Measurements from ENCODE around the gene SLC22A8.
A peak's percentile ranks its signal among the peaks of the same experiment; 100 is the strongest.
"Not testable (repeated sequence)": the region's sequence is repeated elsewhere in the genome, so short reads cannot be mapped to it uniquely, and the experiment has no call there.

SLC22A8 gene

DNA sequence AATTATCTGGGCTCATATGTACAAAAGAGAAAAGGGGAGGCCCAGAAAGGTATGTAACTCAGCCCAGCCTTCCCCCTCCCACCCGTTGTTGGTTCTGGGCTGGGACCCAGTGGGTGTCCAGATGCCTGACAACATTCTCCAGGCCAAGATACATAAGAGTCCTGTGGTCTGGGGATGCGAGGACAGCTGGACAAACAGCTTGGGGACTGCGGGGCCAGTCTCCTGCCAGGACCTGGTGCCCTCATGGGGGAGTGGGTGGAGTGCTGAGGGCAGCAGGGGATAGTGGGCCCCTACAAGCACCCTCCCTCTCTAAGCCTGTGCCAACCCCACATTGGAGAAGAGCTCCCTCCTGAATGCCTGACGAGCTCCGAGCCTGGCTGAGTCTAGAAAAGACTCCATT is 27.4 kb downstream of the SLC22A8 start:
- DNase-seq (ENCODE audit: low spot score) = no peak

DNA sequence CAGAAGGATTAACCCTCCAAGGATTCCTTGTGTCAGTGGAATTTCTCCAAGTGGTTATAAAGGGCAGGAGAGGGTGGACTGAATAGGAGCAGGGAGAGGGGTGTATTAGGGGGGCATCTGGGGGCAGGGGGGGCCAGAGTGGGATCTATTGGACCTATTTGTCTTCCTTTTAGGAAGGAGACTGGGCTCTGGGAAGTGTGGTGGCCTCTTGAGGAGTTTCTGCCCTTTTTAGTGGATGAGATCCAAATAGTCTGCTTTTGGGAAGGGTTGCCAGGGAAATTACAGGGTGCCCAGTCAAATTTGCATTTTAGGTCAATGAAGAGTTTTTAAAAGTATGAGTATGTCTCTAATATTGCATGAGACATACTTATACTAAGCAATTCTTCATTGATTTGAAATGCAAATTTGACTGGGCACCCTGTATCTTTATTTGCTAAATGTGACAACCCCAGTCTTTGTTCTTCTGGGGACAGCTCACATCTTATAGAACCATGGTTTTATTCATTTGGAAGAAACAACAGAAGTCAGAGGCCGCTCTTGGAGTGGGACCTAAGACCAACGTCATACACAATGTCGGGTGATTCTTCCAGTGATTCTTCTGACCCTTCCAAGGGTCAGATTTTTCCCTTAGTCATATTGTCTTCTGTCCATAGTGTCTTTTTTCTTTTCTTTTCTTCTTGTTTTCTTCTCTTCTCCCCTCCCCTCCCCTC is 30.4 kb downstream of the SLC22A8 start:
- DNase-seq (ENCODE audit: low spot score) = no peak

GRCh38 chr11:62984451-62984991 is 31.1 kb downstream of the SLC22A8 start, which contains the start of gene SLC22A6:
Gene SLC22A6, minus strand, starts transcription at chr11:62984967. Its CDS starts 277 bp downstream, at chr11:62984690.
- DNase-seq (ENCODE audit: low spot score) = no peak

GRCh38 chr11:62983536-62984199 is 32.0 kb downstream of the SLC22A8 start:
- DNase-seq (ENCODE audit: low spot score) = no peak

DNA sequence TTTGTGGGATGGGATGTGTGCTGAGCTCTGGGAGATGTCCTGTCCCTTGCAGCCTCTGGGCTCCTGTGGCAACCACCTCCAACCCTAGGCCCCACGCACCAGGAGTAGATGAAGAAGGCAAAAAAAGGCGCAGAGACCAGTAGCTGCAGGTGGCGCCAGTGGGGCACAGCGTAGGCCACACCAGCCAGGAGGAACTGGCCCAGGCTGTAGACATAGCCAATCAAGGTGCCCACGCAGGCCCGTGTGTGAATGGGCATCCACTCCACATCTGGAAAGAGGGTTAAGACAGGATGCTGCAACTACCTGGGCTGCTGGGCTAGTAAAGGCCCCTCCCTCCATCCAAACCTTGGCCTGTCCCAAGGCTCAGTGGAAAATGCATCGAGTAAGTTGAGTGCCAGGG is 33.9 kb downstream of the SLC22A8 start:
- no peak for DNase-seq (ENCODE audit: low spot score)

- DNase-seq (ENCODE audit: low spot score) = no peak
Observed at GRCh38 chr11:62980133-62980760, 35.4 kb downstream of the SLC22A8 start.

- DNase-seq (ENCODE audit: low spot score) = no peak
Observed at GRCh38 chr11:62976109-62976508, 39.5 kb downstream of the SLC22A8 start.

DNA sequence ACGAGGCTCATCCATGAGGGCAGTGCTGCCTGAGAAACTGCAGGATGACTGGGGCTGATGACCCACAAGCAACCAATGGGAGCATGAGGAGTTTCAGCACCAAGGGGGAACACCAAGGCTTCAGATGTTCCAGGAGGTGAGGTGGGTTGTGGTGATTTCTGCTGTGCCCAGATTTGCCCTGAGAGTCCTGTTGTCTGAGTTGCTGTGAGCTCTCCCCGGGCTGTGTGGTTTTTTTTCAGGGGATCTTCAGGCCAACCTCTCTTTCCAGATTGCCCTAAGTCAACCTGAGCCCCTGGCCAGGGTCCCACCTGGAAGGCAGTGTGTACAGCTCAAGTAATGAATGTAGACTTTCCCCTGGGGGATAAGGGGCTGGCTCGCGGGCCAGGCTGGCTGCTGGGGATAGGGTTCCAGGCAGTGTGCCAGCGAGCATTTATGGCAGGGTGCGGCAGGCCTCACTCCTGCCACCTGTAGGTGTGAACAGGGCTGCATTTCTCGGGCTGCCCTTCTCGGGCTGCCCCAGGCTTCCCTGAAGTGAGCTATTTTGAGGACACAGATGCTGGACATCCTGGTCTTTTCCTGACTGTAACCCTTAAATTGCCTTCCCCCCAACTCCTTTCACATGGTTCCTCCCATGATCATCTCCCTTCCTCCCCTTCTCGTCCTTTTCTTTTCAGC is 40.7 kb downstream of the SLC22A8 start:
- no peak for DNase-seq (ENCODE audit: low spot score)

DNA sequence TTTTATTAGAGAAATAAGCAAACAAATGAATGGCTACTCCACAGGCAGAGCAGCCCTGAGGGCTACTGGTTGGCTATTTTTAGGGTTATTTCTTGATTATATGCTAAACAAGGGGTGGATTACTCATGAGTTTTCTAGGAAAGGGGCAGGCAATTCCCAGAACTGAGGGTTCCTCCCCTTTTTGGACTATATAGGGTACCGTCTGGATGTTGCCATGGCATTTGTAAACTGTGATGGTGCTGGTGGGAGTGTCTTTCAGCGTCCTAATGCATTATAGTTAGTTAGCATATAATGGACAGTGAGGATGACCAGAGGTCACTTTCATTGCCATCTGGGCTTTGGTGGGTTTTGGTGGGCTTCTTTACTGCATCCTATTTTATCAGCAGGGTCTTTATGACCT is 50.1 kb downstream of the SLC22A8 start:
- DNase-seq (ENCODE audit: low spot score) = no peak

- no peak for DNase-seq (ENCODE audit: low spot score)
Observed at GRCh38 chr11:62962391-62962790, 53.2 kb downstream of the SLC22A8 start.

GRCh38 chr11:62961017-62961570 is 54.5 kb downstream of the SLC22A8 start:
- no peak for DNase-seq (ENCODE audit: low spot score)

GRCh38 chr11:62959422-62959980 is 56.1 kb downstream of the SLC22A8 start:
- DNase-seq (ENCODE audit: low spot score) = no peak

DNA sequence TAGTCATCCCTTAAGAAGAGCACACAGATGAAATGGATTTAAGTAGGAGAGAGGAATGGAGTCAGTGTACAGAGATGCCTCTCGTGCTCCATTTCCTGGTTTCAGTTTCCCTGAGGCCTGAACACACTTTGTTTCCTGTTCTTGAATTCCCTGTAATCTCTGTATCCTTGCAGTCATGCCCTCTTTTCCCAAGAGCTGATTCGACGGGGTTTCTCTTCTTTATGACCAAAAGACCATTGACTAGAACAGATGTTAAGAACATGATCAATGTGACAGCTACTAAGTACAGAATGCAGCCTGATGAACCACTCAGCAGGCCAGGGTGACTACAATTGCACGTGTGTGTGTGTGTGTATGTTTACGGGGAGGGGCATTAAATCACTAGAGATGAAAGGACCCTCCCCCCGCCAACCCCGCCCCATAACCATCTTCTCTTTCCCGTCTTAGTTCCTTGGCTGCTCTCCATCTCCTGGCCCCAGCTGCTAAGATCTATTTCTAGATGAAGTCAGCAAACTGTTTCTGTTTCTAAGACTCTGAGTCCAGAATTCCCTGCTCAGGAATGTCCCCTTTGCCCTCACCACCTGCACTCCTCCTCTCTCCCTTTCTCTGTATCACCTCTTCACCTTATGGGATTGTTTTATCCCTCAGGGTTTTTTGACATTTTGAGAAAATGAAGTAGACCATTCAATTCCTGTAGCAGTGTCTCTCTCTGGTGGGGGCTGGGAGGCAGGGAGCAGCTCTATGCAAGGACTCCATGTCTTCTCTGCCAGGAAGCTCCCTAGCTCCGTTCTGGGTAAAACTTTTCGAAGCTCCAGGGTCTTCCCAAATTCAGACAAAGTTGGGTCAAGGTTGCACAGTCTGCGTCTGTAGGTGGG is 56.9 kb downstream of the SLC22A8 start:
- DNase-seq (ENCODE audit: low spot score) = no peak

DNA sequence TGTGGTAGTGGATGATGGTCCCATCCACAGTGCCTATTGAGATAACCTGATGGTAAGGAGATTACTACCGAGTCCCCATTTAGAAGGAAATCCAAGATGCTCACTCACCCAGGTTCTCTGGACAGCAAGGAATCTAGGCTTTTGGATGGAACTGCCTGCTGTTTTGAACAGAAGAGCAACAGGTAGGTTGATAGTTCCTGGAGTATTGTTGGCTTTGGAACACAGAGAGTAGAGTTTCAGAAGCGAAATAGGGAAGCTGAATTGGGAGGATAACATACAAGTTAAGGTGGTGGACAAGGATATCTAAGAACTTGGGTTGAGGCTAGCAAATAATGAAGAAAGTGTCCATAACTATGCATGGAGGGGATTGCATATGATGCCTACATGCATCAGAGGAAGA is 58.5 kb downstream of the SLC22A8 start:
- no peak for DNase-seq (ENCODE audit: low spot score)

DNA sequence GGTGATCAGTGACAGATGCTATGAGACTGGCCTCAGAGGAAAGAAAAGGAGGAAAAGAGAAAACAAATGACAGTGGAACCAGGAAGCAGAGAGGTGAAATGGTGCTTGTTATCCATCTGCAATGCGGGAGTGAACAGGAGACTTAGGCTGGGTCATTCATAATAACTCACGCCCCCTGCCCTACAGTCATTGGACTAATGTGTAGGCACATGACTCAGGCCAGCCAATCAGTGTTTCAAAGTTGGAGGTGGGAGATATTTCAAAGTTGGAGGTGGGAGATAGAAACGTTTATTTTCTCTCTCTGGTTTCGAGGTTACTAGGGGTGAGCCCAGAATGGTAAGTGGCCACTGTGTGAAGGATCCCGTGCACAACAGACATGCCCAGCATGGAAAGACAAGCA is 61.2 kb downstream of the SLC22A8 start:
- DNase-seq (ENCODE audit: low spot score) = no peak

DNA sequence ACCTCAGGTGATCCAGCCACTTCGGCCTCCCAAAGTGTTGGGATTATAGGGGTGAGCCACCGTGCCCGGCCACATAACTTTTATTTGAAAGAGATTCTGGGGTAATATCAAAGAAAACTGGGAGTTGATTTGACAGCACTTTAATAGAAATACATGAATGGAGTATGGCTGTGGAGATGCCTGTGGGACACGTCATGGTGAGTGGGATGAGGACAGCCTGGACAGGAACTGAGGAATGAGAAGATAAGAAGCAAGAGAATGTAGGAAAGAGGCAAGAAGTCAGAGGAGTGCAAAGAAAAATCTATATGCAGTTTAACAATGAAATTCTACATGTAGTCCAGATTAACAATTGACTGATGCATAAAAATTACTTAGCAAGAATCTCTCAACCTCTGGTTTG is 61.8 kb downstream of the SLC22A8 start:
- DNase-seq (ENCODE audit: low spot score) = peak; percentile 31

- DNase-seq (ENCODE audit: low spot score) = no peak
Observed at GRCh38 chr11:62948765-62949320, 66.8 kb downstream of the SLC22A8 start.

DNA sequence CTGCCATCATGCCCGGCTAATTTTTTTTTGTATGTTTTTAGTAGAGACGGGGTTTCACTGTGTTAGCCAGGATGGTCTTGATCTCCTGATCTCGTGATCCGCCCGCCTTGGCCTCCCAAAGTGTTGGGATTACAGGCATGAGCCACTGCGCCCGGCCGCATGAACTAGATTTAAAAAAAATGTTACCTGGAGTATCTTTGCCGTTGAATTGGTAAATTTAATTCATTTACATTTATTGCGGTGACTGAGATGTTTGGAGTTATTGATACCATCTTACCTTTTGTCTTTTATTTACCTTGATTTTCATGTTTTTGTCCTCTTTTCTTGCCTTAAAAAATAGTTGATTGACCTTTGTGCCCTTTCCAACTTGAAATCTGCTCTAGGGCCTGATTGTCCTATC is 70.1 kb downstream of the SLC22A8 start:
- DNase-seq (ENCODE audit: low spot score) = not testable (repeated sequence)

Measured in hepatic stellate cell (primary cell).